ENCODE data around the gene NFIA.

DNA sequence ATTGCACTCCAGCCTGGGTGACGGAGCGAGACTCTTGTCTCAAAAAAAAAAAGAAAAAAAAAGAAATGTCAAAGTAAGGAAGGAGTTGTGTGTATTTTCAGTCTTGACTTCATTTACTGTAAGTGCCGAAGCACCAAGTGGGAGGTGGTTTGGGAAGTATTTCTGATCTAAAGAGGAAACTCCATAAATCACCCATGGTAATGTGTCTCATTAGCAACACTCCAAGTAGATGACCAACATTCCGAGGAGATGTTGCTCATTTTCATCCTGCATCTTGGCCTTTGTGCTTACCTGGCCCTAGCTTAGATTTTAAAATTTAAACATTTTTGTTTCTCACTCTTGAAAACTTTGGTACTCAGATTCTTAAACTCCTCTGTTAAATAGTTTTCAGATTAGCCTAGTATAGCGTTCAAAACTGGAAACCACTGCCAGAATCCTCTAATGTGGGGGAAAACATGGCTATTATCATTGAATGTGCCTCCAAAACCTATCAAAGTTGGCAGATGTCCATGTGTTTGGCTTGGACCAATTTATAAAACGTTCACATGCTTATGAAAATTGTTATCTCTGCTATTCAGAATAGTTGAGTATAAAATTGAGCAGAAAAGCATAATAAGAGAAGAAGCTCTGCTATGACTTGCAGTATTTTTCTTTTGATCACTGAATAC lies 110.4 kb downstream of the NFIA start:
- no peak for TF ChIP-seq POLR2A (IDR thresholded peaks at IDR 0.05)
- TF ChIP-seq, protein P1, sequence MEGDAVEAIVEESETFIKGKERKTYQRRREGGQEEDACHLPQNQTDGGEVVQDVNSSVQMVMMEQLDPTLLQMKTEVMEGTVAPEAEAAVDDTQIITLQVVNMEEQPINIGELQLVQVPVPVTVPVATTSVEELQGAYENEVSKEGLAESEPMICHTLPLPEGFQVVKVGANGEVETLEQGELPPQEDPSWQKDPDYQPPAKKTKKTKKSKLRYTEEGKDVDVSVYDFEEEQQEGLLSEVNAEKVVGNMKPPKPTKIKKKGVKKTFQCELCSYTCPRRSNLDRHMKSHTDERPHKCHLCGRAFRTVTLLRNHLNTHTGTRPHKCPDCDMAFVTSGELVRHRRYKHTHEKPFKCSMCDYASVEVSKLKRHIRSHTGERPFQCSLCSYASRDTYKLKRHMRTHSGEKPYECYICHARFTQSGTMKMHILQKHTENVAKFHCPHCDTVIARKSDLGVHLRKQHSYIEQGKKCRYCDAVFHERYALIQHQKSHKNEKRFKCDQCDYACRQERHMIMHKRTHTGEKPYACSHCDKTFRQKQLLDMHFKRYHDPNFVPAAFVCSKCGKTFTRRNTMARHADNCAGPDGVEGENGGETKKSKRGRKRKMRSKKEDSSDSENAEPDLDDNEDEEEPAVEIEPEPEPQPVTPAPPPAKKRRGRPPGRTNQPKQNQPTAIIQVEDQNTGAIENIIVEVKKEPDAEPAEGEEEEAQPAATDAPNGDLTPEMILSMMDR (IDR thresholded peaks at IDR 0.05): no peak

Data from esophagus squamous epithelium (tissue), 4 donors.